Activated CD4-positive, CD25-positive, alpha-beta regulatory T cell treated with anti-CD3 and anti-CD28 coated beads, Interleukin-2, amount 50 U/mL, for 16 hours (primary cell): Measurements from ENCODE around the gene DGKD.
"Not testable (repeated sequence)": the region's sequence is repeated elsewhere in the genome, so short reads cannot be mapped to it uniquely, and the experiment has no call there.

Source experiments
- DNase-seq: peaks from one replicate; pipeline ENCODE4 v3.0.0-alpha.2; 2020; ENCODE audit warnings: low read depth, low spot score

Gene DGKD

GRCh38 chr2:233359823-233360222, 5.5 kb downstream of the DGKD start:
- no peak for DNase-seq

- DNase-seq: no peak
Observed at GRCh38 chr2:233360771-233361176, 6.5 kb downstream of the DGKD start.

DNA sequence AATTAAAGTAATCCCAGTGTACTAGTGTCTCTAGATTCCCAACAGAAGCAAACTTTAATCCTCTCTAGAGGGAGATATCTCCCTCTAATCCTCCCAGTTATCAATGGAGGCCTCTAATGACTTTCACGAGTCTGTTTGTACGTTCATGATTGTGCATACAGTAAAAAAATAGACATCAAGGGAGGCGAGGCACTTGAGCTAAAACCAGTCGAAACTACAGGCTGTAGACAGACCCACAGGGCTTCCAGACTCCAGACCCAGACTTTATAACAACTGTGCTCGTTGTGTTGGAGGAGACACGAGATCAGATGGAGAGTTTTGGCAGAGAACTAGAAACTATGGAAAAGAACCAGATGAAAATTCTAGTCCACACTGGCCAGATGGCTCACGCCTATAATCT, 7.0 kb downstream of the DGKD start:
- DNase-seq: no peak

DNA sequence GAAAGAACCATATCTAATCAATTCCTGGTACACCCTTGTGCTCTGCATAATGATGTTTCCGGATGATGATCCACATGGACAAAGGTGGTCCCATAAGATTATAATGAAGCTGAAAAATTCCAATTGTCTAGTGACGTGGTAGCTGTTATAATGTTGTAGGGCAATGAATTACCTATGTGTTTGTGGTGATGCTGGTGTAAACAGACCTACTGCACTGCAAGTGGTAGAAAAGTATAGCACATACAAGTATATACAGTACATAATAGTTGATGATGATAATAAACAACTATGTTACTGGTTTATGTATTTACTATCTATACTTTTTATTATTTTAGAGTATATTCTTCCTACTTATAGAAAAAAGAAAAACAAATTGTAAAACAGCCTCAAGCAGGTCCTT, 8.4 kb downstream of the DGKD start:
- DNase-seq: no peak

GRCh38 chr2:233363744-233364235, 9.5 kb downstream of the DGKD start:
- DNase-seq: no peak

GRCh38 chr2:233365861-233366520, 11.7 kb downstream of the DGKD start:
- no peak for DNase-seq

GRCh38 chr2:233367586-233367985, 13.3 kb downstream of the DGKD start:
- no peak for DNase-seq

DNA sequence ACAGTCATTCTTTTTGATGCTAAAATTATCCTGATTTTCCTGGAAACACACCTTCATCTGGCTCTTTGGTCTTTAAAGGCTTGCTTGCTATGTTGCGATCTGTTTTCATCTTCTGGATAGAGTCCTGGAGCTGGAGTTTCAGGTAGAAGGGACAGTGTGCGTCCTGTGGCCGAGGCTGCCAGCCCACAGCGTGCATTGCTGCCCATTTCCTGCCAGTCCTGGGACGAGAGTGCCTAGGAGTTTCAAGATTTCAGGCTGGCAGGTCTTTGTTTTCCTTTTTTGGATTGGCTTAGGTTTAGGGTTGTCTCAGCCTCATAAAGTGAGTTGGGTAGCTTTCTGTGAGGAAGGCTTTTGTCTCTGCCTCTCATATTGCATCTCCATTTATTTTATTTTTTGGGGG, 14.5 kb downstream of the DGKD start:
- DNase-seq: no peak

GRCh38 chr2:233369462-233369861, 15.2 kb downstream of the DGKD start:
- DNase-seq: no peak

- DNase-seq: no peak
Observed at GRCh38 chr2:233369897-233370685, 15.8 kb downstream of the DGKD start.

DNA sequence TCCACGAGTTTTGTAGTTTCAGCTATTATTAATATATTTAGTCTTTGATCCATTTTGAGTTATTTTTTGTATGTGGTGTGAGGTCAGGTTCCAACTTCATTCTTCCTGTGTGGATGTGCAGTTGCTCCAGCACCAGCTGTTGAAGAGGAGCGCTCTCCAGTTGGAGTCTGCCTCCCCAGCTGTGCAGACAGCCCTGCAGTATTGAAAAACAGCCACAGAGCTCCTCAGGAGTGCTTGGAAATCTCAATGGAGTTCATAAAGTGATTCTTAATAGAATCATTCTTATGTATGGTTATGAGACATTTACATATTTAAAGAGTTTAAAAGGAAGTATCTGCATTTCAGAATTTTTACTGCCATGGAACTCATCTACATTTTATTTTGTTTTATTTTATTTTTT, 17.3 kb downstream of the DGKD start:
- DNase-seq: no peak

GRCh38 chr2:233372855-233373254, 18.6 kb downstream of the DGKD start:
- DNase-seq: no peak

GRCh38 chr2:233373316-233373715, 19.0 kb downstream of the DGKD start:
- DNase-seq: no peak

GRCh38 chr2:233374776-233375175, 20.5 kb downstream of the DGKD start:
- DNase-seq: not testable (repeated sequence)

DNA sequence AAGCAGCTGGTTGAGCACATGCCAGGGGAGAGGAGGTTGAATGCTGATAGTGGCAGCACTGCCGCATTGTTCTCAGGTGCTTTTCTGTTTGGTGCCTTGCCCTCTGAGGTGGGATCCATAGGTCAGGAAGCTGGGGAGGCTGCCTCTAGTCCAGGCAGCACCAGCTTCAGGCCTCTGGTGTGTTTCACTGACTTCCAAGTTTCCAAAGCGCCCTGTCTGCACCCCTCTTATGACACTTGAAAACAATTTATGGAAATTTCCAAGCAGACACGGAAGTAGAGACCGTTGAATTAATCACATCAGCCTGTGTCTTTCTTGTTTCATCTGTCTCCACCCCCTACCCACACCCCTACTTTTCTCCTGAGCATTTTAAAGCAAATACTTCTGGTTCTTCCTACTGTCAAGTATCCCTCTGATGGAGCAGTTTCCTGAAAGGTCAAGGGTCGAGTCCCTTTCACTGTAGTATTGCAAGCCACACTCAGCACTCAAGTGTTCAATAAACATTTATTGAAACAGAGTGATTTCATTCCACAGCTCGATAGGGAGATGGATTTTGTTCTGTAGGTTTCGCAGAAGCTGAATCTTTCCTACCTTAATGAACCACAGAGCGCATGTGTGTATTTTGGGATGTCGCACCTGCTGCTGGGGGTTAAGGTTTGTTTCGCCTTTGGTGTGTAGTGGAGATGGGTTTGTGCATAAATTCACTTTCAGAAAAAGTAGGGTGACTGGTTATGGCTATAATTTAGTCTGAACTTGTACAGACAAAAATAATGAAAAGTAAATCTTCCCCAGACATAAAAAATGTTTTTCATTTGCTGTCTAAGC, 21.4 kb downstream of the DGKD start:
- no peak for DNase-seq

- DNase-seq: no peak
Observed at GRCh38 chr2:233379034-233379433, 24.7 kb downstream of the DGKD start.

DNA sequence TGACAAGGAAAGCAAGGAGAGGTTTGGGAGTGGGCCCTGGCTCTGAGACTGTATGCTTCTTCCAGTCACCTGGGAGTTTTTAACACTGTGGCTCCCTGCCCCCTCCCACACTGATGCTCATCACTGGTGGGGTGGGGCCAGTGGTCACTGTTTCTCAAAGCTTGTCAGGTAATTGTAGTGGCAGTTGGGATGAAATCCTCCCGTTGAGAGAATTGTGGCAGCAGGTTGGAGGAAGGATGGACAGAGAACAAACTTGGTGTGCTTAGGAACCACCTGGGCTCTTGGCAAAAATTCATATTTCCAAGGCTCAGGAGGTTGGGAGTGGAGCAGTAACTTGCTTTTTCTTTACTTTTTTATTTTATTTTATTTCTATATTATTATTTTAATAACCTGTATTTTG, 25.1 kb downstream of the DGKD start:
- DNase-seq: no peak

GRCh38 chr2:233380132-233380895, 26.0 kb downstream of the DGKD start:
- DNase-seq: no peak

- no peak for DNase-seq
Observed at GRCh38 chr2:233380995-233381637, 26.8 kb downstream of the DGKD start.

GRCh38 chr2:233381638-233381995, 27.3 kb downstream of the DGKD start:
- DNase-seq: no peak

- DNase-seq: no peak
Observed at GRCh38 chr2:233384015-233384414, 29.7 kb downstream of the DGKD start.
